ENCODE data around the gene TAS2R60.

DNA sequence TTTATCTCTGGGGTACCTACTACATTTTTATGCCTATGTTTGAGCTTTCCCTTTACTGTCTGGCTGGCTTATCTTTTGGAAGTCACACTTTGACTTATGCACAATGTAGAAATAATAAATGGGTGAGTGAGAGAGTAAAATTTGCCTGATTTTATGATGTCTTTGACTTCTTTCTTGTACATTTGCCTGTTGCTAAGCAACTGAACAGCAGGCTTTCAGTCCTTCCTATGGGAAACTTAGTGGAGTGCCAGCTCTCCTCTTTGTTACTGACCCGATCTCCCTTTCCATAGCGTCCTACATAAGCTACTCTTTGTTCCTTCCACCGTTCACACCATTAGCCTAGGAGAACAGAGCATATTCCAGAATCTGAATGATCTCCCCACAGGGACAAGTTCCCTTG is 4.2 kb downstream of the TAS2R60 start:
- no peak for TF ChIP-seq CTCF (conservative IDR thresholded peaks at IDR 0.05)
- TF ChIP-seq EZH2 (IDR thresholded peaks at IDR 0.05; ENCODE audit: low read depth), result no peak

Measured in PC-9 (cell line).